HG03066 (cell line): ENCODE results near the gene MRGPRF.
"Not testable (repeated sequence)": the region's sequence is repeated elsewhere in the genome, so short reads cannot be mapped to it uniquely, and the experiment has no call there.

Experiments
- ATAC-seq: cut with Tn5 transposase; IDR thresholded peaks from one replicate; pipeline ENCODE4 v1.9.1; 2021; ENCODE audit warnings: low read depth; ENCODE audit not compliant: unreplicated experiment

MRGPRF gene

DNA sequence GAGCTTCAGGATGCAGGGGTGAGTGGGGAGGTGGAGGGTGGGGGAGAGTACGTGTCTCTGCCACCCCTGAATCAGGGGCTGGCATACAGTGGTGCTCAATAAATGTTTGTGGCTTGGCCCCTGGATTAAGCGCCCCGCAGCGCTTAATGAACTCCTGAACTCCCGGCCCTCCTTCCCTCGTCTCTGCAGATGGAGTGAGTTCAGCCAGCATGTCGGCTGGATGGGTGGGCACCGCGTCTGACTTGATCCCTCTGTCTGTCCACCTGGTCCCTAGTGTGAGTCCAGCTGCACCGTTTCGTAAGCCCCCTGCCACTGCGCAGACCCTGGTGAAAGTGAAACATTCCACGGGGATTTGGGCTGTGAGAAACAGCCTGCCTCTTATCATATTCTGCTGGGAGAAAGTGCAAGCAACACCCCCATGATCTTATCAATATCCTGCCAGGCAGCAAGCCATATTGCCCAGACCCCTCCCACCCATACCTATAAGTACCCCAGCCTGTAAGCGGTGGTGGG lies 20.2 kb downstream of the MRGPRF start:
- no peak for ATAC-seq

DNA sequence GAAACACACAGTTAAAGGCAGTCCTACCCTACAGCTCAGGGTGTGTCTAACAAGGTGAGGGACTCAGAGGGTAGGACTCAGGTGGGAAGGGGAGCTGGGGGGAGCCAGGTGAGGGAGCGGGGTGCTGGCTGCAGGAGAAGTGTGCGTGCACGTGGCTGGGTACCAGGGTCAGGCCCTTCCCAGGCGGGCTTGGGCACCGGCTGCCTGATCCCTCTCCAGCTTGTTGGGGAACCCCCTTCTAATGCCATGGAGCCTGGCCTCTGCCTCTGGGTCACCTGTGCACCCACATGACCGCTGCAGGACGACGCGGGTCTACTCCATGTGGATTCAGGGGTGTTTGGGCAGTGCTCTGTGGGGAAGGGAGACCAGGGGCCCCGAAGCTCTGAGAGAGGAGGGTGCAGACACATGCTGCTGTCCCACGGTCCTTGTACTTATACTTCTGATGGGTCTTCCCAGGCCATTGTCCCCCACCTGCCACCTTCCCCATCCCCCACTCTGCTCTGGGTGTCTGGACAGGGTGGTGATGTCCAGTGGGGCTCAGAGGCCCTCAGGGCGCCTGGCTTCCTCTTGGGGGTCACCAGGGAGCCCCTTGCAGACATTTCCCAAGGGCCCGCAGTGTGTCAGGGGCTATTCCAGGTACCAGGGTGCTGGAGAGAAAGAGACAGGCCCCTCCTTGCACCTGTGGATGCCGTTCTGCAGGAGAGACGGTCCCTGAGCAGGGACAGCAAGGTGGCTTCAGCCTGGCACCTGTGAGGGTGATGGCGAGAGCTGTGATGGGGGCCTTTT lies 21.9 kb downstream of the MRGPRF start:
- ATAC-seq: no peak

DNA sequence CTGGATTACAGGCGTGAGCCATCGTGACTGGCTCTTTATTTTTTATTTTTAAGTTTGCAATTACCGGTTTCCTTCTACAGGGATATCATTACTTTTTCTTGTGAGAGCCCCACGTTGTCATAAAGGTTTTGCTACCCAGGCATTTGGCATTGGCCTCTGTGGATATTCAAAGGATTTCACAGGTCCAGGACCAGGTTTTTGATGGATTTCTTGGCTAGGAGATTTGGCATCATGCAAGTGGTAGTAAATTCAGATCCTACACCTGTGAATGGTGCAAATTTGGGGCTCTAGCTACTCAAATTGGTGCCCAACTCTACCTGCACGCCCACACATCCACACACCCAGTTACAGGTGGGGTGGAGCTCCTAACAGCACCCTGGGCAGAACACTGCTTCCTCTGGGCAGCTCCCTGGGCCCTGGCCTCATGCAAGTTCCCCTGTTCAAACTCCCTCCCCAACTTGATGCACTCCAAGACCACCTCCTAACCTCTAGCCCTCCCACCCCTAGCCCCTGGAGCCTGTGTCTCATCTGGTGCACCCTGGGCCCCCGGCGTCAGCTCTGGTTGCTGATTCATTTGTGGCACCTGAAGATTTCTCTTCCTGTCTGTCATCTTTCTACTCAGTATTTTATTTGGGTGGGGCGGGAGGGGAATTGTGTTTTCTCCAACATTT lies 23.0 kb downstream of the MRGPRF start:
- no peak for ATAC-seq

DNA sequence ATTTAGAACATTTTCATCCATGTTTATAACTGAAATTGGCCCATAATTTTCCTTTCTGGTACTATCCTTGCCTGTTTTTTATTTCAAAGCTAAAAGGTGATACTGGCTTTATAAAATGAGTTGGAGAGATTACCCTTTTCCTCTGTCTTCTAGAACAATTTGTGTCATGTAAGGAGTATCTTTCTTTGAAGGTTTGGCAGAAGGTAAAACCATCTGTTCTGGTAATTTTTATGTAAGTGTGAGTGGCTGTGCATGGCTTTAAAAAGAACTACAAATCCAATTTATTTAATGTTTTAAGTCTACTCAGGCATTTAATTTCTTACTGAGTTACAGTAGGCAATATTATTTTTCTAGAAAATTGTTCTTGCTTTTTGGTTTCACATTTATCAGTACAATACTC lies 24.6 kb downstream of the MRGPRF start:
- ATAC-seq: no peak

DNA sequence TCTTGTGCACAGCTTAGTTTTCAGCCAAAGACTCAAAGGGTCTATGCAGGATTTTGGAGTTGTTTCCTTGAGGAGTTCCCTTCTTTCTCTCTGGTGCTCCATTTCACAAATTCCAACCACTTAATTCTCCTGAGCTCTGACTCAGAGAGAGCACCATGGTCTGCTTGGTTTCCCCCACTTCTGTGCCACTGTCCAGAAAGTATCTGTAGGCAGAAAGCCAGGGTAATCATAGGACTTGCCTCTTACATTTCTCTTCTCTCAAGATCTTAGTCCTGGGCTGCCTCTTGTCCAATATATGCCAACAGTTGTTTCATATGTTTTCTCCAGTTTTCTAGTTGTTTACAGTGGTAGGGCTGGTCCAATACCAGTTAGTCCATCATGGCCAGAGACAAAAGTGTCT lies 25.8 kb downstream of the MRGPRF start:
- no peak for ATAC-seq

DNA sequence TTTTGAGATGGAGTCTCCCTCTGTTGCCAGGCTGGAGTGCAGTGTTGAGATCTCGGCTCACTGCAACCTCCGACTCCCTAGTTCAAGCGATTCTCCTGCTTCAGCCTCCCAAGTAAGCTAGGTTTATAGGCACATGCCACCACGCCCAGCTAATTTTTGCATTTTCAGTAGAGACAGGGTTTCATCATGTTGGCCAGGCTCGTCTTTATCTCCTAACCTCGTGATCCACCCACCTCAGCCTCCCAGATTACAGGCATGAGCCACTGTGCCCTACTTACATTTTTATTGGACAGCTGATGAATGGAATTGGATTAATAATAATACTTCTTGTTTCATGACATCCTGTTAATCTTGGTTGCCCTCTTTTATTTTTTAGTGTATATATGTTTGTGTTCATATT lies 29.2 kb downstream of the MRGPRF start:
- no peak for ATAC-seq

DNA sequence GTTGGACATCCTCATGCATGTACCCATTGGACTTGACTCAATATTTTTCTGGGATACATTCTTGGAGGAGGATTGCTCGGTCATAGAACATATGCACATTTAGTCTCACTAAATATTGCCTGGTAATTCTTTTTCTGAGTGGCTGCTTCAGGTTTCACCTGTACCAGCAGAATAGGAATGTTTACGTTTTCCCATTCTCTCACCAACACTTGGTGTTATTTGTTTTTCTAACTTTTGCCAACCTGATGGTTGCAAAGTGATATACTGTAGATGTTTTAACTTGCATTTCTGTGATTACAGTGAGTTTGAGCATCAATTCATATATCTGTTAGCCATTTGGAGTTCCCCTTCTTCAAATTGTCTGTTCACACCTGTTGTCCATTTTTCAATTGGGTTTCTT lies 30.9 kb downstream of the MRGPRF start:
- ATAC-seq: no peak

DNA sequence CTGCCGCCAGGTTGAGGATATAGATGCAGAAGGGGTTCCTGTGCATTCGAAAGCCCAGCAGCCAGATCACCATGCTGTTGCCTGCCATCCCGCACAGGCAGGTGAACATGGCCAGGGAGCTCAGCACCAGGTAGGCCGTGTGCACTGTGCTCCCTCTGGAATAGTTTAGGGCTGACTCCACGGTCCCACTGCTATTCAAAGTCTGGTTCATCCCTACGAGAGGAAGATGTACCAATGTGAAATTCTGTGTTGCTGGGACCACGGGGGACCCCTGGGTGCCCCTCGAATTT lies 32.3 kb downstream of the MRGPRF start, which contains the start of gene MRGPRD:
Gene MRGPRD, minus strand, starts transcription at position 211 of the 290 bp plus-strand sequence. Its CDS starts 0 bp downstream, at position 211.
- no peak for ATAC-seq

DNA sequence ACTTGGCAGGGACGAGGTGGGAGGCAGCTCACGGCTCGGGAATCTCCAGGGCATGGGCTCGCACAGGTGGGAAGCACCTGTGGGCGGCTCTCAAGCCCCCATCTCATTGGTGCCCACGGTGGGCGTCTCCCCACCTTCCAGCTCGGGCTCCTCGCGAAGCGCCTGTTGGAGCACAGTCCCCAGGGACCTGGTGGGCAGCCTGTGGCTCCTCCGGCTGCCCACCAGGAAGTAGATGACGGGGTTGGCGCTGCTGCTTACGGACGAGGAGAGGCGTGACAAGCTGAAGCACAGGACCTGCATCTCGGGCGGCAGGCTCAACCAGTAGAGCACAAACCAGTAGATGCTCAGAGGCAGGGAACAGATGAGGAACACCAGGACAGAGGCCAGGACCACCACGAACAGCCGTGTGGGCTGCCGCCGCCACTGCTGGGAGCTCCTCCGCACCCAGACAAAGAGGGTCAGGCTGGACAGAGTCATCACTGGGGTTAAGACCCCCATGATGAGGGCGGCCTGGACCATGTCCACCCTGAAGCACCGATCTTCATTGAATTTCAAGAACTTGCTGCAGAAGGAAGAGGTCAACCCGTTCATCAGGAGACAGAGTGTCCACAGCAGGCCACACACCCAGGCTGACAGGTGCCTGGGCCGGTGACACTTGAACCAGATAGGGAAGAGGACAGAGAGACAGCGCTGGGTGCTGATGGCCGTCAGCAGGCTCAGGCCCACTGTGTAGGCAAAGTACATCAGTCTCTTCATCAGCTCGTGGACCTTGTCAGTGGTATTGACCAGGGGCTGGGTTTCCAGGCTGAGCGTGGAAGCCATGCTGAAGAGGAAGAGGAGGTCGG lies 32.9 kb downstream of the MRGPRF start:
- ATAC-seq: no peak

DNA sequence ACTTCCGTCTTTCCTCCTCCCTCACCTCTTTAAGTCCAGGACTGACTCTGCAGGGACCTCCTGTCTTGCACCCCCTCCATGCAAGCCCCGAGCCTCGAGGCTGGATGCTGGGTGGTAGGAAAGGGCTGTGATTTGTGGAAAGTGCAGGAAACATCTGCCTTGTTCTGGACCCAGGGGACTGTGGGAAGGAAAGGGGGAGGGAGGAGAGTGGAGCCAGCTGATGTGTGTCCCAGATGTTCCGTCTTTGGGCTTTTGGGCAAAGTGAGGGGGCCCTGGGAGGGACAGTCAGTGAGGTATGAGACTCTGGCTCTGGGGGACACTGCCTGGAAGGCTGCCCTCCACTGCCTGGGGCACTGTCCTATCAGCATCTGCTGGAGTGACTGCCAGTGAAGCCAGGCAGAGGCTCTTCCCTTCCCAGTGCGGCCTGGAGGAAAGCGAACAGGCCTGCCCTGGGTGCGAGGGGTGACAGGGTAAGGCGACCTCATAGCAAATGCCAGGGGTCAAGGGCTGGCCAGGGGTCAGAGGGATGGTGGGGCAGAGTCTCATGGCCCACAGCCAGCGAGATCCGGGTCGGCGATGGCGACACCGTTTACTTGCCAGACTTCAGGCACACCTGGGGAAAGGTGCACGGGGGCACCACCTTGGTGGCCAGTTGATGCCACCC lies 34.0 kb downstream of the MRGPRF start:
- ATAC-seq: no peak

DNA sequence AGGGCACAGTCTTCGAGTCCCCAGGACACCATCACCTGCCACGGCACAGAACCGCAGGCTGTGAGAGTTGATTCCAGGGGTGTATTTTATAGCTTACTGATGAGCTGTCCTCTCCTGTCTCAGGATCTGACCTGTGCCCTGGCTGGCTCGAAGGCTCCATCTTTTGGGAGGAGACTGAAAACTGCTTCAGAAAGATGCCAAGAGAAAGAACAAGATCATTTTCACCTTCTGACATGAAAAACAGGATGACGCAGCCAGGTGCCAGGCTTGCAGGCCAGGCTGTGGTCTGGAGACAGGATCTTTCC lies 34.5 kb downstream of the MRGPRF start:
- no peak for ATAC-seq

DNA sequence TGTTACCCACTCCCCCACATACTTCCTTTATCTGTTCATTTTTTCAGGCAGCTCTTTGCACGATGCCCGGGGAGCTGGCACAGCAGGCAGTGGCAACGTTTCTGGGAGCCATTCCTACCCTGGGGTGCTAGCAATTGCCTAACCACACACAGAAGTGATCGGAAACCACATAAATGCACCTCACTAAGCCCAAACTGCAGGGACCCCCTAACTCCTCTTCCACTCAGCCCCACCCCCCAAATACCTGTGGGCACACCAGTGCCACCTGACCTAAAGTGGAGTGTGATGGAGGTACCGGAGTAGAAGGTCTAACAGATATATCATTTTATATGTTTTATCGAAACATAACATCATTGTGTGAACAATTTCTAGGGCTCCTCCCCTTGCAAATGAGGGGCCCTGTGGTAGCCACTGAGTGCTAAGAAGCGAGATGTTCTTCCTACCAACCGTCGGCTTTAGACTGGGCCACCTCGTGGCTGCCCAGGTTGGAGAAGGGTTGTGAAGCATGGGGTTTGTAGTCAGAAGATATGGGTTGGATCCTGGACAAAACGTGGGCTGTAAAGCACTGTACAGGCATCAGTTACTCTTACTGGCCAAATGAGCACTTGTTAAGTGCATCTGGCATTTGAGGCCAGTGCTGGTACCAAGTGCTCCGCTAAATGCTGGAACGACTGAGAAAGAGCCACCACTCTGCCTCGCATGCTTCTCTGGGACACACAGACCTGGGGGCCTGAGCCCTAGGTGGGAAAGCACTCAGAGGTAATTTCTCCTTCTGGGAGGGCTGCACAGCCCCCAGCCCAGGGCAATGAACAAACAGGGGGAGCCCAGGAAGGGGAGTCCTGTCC lies 35.0 kb downstream of the MRGPRF start:
- ATAC-seq: no peak

DNA sequence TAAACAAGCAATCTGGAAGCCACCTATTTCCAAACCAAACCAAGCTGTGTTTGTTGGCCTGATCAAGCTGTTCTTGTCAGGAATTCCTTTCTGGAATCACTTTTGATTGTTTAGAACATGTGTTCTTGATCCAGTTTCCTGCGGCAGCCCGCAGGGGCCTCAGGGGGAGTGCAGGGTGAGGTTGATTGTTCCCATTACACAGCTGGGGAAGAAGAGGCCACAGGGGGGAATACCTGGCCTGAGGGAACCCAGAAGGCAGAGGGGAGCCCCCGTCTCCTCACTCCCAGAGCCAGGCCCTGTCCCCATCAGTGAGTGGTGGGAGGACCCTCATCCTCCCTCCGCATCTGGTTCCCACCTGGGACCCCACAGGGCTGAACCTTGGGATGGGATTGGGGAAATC lies 36.5 kb downstream of the MRGPRF start:
- no peak for ATAC-seq

DNA sequence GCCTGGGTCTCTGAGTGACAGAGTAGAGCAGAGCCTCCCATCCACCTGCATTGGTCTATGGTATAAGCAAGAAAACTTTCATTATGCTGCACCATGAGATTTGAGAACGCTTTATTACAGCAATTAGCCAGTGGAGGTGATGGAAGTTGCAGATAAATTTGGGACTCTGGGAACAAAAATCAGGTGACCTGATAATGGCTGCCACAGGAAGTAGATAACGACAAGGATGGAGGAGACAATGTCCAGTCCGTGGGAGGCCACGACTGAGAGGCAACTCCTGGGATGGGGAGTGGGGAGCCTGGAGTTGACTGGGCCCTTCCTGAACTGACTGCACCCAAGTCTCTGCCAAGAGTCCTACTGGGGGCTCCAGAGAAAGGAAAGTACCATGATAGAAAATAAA lies 37.0 kb downstream of the MRGPRF start:
- ATAC-seq: no peak

DNA sequence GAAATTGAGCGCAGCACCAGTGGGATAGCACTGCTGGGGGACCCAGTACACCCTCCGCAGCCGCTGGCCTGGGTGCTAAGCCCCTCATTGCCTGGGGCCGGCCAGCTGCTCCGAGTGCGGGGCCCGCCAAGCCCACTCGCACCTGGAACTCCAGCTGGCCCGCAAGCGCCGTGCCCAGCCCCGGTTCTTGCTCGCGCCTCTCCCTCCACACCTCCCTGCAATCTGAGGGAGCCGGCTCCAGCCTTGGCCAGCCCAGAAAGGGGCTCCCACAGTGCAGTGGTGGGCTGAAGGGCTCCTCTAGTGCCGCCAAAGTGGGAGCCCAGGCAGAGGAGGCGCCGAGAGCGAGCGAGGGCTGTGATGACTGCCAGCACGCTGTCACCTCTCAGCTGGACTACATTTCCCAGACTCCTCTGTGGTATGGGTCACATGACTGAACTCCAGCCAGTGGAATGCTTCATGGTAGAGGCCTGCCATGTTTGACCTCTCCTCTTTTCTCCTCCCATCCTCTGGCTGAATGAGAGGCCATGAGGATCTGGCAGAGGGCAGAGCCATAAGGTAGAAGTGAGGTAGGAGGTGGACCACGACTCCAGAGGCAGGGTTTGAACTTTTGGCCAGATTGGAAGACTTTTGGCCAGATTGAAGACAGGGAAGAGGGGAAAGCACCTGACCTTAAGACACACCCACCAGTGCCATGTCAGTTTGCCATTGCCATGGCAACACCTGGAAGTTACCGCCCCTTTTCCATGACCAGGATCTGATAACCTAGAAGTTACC lies 38.4 kb downstream of the MRGPRF start:
- no peak for ATAC-seq

DNA sequence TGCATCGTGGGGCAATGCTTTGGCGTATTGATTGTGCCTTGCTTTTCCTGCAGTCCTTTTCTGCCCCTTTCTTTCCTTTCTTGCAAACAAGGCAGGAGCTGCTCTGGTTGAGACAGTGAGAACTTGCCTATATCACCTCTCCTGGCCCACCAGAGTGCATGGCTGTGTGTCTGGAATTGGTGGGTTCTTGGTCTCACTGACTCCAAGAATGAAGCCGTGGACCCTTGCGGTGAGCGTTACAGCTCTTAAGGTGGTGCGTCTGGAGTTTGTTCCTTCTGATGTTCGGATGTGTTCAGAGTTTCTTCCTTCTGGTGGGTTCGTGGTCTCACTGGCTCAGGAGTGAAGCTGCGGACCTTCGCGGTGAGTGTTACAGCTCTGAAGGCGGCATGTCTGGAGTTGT lies 39.3 kb downstream of the MRGPRF start:
- not testable (repeated sequence) for ATAC-seq

DNA sequence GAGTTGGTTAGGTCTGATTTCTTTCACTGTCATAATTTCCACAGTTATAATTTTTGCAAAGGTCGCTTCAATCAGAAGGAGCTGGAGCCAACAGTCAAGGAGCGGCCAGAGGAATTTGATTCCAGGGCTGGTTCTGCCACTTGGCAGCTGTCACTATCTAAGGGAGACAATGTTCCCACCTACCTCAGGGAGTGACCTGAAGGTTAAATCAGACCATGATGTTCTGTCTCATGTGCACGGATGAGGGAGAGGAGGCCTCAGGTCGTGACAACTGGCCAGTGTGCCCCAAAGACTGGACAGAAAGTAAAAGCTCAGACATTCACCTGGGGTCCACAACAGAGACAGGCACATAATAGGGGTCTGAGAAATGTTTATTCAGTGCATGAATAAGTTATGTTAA lies 39.8 kb downstream of the MRGPRF start:
- ATAC-seq: no peak

DNA sequence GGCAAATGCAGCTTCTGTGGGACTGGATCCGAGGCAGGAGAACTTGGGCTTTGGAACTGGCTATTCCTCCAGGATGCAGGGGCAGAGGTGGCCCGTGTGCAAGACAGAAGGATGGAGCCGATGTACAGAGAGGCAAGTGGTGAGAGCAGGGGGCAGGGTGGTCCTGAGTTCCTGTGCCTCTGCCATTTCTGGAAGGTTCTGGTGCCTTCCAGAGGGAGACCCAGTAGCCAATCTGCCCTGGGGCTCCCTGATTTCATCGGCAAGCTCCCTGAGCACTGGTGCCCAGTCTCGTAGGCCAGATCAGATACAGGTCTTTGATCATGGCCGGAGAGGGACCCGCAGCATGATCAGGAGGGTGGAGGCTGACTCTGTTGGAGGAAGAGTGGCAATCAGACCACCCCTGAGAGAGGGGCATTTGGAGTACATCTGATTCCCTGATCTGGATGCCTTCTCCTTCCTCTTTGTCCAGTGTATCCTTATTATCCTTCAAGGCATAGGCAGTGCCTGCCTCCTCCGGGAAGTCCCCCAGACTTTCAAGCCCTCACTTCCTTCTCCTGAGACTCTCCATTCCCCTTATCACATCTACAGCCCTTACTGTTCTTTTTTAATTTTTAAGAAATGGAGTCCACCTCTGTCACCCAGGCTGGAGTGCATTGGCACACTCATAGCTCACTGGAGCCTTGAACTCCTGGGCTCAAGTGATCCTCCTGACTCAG lies 42.0 kb downstream of the MRGPRF start:
- no peak for ATAC-seq

DNA sequence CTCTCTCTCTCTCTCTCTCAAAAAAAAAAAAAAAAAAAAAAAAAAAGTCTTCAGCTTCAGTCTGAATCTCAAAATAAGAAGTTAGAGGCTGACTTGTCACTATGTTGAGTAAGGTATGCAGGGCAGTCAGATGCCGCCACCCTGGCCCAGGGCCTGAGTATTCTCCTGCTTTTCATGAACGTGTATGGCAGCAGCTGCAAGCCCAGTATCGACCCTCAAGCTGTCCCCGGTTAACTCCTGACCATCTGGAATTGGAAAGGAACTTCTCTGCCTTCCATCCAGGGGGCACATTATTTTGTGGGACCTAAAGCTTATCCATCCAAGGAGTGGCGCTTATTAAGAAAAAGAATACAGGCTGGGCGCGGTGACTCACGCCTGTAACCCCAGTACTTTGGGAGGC lies 43.7 kb downstream of the MRGPRF start:
- no peak for ATAC-seq
